Measurements from ENCODE around the gene PRDX2.
A peak's percentile ranks its signal among the peaks of the same experiment; 100 is the strongest.

PRDX2 gene

GRCh38 chr19:12789904-12790619 is 11.5 kb downstream of the PRDX2 start:
- Mint-ChIP-seq H3K9me3 (no peaks in the 10 kb centered on the region), H3K36me3 (peaks cover 2% of the 10 kb centered on the region), H3K27ac (peak overlapping the region; percentile 95), H3K27me3 (no peaks in the 10 kb centered on the region), H3K4me1 (peaks cover 27% of the 10 kb centered on the region), H3K4me3 (peak overlapping the region; percentile 95)

DNA sequence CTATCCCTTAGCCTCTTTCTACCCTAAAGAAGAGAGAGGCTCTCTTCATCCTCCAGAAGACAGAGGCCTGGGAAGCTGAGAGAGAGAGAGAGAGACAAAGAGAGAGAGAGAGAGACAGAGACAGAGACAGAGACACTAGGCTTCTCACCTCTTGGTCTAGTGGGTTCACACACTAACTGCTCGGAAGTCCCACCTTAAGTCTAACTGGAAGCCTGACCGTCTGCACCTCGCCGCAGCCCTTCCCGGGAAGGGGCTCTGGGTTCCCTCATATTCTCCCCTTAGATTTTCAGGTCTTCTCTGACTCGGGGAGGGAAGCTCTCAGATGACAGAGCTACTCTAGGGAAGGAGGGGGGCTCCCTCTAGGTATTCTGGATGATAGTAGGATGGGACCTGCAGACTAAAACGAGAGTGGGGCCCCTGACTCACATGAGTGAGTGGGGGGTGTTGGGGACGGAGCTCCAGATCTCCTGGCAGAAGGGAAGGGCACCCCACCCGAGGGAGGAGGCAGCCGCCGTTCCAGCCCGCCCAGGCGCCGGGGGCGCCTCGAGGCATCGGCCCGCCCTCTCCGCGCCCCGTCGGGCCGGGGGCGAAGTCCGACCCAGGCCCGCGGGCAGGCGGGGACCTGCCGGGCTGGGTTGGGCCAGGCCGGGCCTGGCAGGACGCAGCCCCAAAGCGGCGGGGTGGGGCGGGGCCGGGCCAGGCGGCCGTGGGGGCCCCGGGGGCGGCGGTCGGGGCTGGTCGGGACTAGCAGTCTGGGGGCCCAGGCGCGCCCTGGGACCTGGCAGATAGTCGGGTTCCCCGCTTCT is 12.3 kb downstream of the PRDX2 start:
- Mint-ChIP-seq H3K27me3 (no peaks in the 10 kb centered on the region), H3K27ac (peak overlapping the region; percentile 83), H3K4me1 (peaks cover 20% of the 10 kb centered on the region), H3K9me3 (no peaks in the 10 kb centered on the region), H3K36me3 (peaks cover 2% of the 10 kb centered on the region), H3K4me3 (peak overlapping the region; percentile 74)

DNA sequence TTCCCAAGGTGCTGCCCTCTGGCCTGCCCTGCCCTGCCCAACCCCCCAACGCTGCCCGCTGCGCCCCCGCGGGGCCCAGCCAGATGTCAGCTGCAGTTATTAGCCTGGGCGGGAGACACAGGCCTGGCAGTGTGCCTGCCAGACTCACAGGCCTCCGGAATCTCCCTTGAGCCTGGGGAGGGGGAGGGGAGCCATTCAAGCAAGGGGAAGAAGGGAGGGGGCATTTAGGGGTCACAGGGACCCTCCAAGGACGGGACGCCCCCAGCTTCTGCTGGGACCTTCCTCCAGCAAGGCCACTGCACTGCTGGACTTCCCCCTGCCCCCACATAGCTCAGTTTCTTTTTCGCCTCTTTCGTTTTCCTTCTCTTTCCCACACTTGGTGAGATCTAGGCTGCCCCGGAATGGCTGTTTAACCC is 12.9 kb downstream of the PRDX2 start:
- Mint-ChIP-seq H3K4me3 (peak overlapping the region; percentile 74), H3K9me3 (no peaks in the 10 kb centered on the region), H3K4me1 (peaks cover 17% of the 10 kb centered on the region), H3K36me3 (peaks cover 2% of the 10 kb centered on the region), H3K27me3 (no peaks in the 10 kb centered on the region), H3K27ac (peak overlapping the region; percentile 83)

DNA sequence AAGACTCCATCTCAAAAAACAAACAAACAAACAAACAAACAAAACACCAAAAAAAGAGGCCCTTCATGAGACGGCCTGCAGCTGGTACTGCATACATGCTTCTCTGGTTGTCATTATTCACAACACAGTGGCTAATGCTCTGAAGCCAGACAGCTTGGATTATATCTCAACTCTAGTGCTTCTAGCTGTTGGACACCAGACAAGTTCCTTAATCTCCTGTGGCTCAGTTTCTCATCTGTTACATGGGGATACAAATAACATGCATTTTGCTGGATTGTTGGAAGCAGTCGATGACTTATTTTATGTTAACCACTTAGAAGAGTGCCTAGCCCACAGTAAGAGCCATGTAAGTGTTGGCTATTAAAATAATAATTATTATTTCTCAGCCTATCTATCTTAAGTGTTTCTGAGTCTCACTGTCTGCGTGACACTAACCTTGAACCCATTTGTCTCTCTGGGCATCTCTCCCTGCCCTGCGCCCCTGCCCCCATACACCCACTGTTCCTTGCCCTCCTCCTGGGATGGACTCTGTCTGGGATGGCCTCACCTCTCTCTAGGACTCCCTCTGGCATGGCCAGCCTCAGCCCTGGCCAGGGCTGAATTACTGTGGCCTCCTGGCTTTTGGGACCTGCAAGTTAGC is 13.4 kb downstream of the PRDX2 start:
- H3K27ac Mint-ChIP-seq, result peak overlapping the region; percentile 30
- no peaks in the 10 kb centered on the region for H3K27me3 Mint-ChIP-seq
- no peak overlapping the region for H3K4me3 Mint-ChIP-seq
- H3K4me1 Mint-ChIP-seq, result peaks cover 21% of the 10 kb centered on the region
- H3K9me3 Mint-ChIP-seq, result no peaks in the 10 kb centered on the region
- H3K36me3 Mint-ChIP-seq, result no peaks in the 10 kb centered on the region

GRCh38 chr19:12787458-12787857 is 14.1 kb downstream of the PRDX2 start:
- no peaks in the 10 kb centered on the region for H3K36me3 Mint-ChIP-seq
- H3K4me1 Mint-ChIP-seq, result peaks cover 21% of the 10 kb centered on the region
- H3K27me3 Mint-ChIP-seq, result no peaks in the 10 kb centered on the region
- no peak overlapping the region for H3K27ac Mint-ChIP-seq
- no peak overlapping the region for H3K4me3 Mint-ChIP-seq
- H3K9me3 Mint-ChIP-seq, result no peaks in the 10 kb centered on the region

GRCh38 chr19:12786952-12787351 is 14.6 kb downstream of the PRDX2 start:
- H3K36me3 Mint-ChIP-seq, result no peaks in the 10 kb centered on the region
- no peak overlapping the region for H3K4me3 Mint-ChIP-seq
- H3K9me3 Mint-ChIP-seq, result no peaks in the 10 kb centered on the region
- H3K27me3 Mint-ChIP-seq, result no peaks in the 10 kb centered on the region
- no peak overlapping the region for H3K27ac Mint-ChIP-seq
- H3K4me1 Mint-ChIP-seq, result peaks cover 25% of the 10 kb centered on the region

- Mint-ChIP-seq H3K27ac (peak overlapping the region; percentile 24), H3K4me3 (no peak overlapping the region), H3K4me1 (peaks cover 31% of the 10 kb centered on the region), H3K36me3 (no peaks in the 10 kb centered on the region), H3K27me3 (no peaks in the 10 kb centered on the region), H3K9me3 (no peaks in the 10 kb centered on the region)
These were observed 15.3 kb downstream of the PRDX2 start for GRCh38 chr19:12786141-12786870.

DNA sequence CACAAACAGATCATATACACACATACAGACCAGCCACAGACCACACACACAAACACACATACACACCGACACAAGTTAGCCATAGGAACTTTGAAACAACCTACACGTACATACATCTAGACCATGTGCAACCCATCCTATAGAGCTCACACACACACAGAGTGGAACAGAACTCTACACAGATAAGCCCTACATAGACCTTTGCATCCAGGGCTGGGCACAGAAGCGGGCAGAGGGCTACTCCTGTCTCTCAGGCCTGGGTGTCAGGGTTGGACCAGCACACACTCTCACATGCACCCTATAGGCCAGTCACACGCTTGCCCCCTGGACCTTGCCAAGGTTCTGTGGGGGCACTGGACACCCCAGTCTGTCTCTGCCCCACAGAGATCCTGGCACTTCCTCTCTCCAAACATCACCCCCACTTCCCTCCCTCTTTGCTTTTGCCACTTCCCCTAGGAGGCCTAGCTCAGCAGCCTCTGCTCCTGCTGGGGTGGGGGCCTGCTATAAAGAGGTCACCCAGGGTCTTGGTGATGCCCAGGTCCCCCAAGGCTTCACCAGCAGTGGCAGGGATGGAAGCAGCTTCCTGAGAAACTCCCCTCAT is 16.1 kb downstream of the PRDX2 start:
- Mint-ChIP-seq H3K4me1 (peaks cover 26% of the 10 kb centered on the region), H3K9me3 (no peaks in the 10 kb centered on the region), H3K36me3 (no peaks in the 10 kb centered on the region), H3K27me3 (no peaks in the 10 kb centered on the region), H3K27ac (no peak overlapping the region), H3K4me3 (no peak overlapping the region)

DNA sequence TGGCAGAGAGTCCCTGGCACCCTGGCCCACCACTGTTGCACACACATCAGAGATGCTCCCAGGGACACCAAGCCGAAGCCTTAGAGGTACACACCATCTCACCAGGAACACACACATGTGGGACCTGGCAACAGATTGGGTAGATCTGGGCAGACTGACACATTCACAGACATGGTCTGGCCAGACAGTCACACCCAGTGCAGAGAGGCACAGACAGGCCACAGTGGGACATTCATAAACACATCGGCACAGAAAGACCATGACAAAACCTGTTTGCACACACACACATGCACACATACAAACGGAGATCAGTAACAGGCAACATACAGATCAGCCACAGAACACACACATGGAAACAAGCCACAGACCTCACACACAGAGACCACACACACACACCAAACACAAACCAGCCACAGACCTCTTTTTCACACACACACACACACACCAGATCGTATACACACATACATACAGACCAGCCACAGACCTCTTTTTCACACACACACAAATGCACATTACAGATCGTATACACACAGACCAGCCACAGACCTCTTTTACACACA is 16.6 kb downstream of the PRDX2 start:
- Mint-ChIP-seq H3K36me3 (no peaks in the 10 kb centered on the region), H3K4me3 (no peak overlapping the region), H3K4me1 (peaks cover 21% of the 10 kb centered on the region), H3K9me3 (no peaks in the 10 kb centered on the region), H3K27ac (no peak overlapping the region), H3K27me3 (no peaks in the 10 kb centered on the region)

GRCh38 chr19:12784394-12784870 is 17.2 kb downstream of the PRDX2 start:
- H3K36me3 Mint-ChIP-seq, result no peaks in the 10 kb centered on the region
- H3K27ac Mint-ChIP-seq, result no peak overlapping the region
- no peaks in the 10 kb centered on the region for H3K27me3 Mint-ChIP-seq
- no peaks in the 10 kb centered on the region for H3K9me3 Mint-ChIP-seq
- peaks cover 23% of the 10 kb centered on the region for H3K4me1 Mint-ChIP-seq
- no peak overlapping the region for H3K4me3 Mint-ChIP-seq

DNA sequence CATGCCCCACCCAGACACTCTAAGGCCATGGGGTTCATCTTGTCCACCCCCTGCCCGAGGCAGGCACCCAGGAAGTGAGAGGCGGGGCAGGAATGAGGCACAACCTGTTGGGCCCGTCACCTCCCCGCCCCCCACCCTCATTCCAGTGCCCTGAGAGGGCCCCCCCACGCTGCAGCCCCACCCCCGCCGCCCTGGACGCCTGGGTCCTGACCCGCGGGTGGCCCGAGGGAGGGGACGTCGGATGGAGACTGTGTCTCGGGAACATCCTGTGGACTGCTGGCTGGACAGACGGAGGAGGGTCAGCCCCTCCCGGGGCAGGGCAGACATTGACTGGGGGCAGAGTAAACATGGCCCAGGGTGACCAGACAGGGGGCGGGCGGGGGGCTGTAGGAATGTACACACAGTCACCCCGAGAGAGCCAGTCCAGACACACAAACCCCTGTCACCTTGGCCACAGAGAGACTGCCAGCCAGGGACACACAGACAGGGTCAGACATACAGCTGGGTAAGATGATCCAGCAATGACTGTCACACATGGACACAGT is 17.7 kb downstream of the PRDX2 start:
- H3K27ac Mint-ChIP-seq, result peak overlapping the region; percentile 69
- no peaks in the 10 kb centered on the region for H3K36me3 Mint-ChIP-seq
- H3K4me3 Mint-ChIP-seq, result peak overlapping the region; percentile 64
- no peaks in the 10 kb centered on the region for H3K9me3 Mint-ChIP-seq
- no peaks in the 10 kb centered on the region for H3K27me3 Mint-ChIP-seq
- H3K4me1 Mint-ChIP-seq, result peaks cover 23% of the 10 kb centered on the region

GRCh38 chr19:12783291-12783848 is 18.2 kb downstream of the PRDX2 start:
- Mint-ChIP-seq H3K27me3 (no peaks in the 10 kb centered on the region), H3K9me3 (no peaks in the 10 kb centered on the region), H3K4me1 (peaks cover 25% of the 10 kb centered on the region), H3K4me3 (peak overlapping the region; percentile 64), H3K36me3 (no peaks in the 10 kb centered on the region), H3K27ac (peak overlapping the region; percentile 69)

DNA sequence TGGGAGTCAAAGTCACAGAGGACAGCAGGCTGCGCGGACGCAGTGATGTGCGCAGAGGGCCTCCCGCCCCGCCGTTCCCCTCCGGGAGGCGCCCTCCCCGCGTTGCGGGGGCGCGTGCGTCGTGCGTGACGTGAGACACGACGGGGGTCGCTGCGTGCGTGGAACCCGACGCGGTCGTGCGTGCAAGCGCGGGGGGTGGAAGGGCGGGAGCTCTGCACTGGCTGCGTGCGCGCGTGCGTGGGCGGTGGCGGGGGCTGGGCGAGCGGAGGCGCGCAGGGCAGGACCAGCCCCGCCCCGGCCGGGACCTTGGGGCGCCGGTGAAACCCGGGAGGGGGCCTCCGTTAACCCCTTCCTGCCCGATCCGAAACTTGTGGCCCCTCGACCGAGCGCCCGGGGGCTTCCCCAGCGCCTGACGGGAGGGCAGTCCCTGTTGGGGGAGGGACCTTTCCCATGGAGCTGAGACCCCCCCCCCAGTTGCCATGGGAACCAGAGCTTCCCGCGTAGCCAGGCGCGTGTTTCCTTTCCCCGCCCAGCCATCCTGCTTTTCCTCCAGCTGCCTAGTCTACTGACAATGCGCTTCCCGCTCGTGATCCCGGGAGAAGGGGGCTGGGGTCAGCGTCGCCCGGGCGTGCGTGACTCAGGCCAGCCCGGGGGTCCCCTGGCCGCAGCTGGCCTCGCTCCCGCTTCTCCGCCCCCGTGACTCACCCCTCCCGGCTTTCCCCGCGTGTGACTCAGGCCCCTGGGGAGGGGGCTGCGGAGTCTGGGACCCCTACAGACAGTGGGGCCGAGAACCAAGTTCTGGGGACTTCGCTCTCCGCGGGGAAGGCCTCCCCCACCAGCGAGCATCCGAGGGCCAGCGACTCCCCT is 18.9 kb downstream of the PRDX2 start:
- H3K4me1 Mint-ChIP-seq, result peaks cover 30% of the 10 kb centered on the region

DNA sequence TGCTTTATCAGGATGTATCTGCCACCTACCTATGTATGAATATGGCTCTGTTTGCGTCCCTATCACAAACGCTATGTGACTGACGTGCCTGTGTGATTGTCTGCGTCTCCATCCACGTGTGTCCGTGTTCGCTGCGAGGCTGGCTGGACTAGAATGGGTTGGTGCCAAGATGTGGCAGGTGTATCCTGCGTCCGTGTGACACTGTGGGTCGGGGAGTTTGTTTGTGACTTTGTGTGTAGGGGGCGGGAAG is 19.5 kb downstream of the PRDX2 start:
- no peaks in the 10 kb centered on the region for H3K36me3 Mint-ChIP-seq

More for the DNA sequence above, 18.9 kb downstream of the PRDX2 start:
- Mint-ChIP-seq H3K36me3 (no peaks in the 10 kb centered on the region), H3K4me3 (peak overlapping the region; percentile 87), H3K27ac (peak overlapping the region; percentile 97), H3K27me3 (no peaks in the 10 kb centered on the region), H3K9me3 (no peaks in the 10 kb centered on the region)

More for the DNA sequence above, 19.5 kb downstream of the PRDX2 start:
- no peaks in the 10 kb centered on the region for H3K9me3 Mint-ChIP-seq
- H3K27ac Mint-ChIP-seq, result peak overlapping the region; percentile 97
- H3K27me3 Mint-ChIP-seq, result no peaks in the 10 kb centered on the region
- peak overlapping the region; percentile 87 for H3K4me3 Mint-ChIP-seq
- H3K4me1 Mint-ChIP-seq, result peaks cover 34% of the 10 kb centered on the region
